Measurements from ENCODE around the gene ARHGEF28. TPM values are rescaled to one million over a fixed set of nuclear protein-coding genes. Genes with fewer than 3 reads are reported as not detected.
A peak's percentile ranks its signal among the peaks of the same experiment; 100 is the strongest.

Gene ARHGEF28
- total RNA-seq, 1 donor from 2014 or later = 37.4 TPM

DNA sequence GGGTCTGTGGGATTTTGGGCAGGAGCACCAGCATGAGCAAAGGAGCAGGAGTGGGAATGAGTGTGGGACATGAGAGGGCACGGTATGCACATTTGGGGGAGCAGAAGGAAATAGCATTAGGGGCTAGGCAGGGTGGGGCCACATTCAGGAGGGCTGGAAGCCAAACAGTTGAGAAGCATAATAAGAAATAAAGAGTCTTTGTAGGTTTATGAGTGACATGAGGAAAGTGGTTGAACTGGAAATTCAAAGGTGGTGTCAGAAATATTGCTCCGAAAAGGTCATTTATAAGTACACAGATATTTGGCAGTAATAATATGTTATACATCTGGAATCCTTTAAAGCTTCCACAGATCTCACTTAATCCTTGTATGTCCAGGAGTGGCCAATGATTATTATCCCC lies 26.4 kb downstream of the ARHGEF28 start:
- H3K4me3 ChIP-seq (ENCODE audit: low read depth, low read length) = no peak overlapping the region

DNA sequence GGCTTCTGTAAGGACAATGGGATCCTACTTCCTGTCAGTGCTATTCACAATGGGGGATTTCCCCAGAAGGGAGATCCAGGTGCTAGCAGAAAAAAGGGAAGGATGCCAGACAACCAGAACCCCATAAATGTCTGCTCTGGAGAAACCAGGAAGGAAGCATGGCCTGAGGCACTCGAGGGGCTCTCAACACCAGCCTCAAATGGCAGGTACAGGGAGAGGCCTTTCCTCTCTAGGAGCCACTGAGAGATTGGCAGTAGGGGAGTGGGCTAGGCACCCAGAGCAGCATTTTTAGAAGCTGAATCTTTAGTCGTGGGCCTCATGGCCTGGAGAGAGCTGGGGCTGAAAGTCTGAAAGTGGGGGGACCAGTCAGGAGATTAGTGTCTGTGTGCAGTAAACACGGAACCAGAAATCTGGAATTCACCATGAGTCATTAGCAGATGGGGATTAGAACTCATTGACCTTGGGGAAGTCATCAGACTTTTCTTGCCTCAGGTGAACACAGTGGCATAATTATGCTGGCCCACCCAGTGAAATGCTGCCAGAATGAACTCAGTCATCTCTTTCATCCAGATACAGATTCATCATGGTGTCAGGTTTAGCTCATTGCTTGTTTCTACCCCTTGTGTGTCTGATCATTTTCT lies 28.3 kb downstream of the ARHGEF28 start:
- Histone ChIP-seq H3K4me3 (ENCODE audit: low read depth, low read length) (no peak overlapping the region), H3K36me3 (ENCODE audit: control insufficient read depth, insufficient read depth, low read length) (no peaks in the 10 kb centered on the region), H3K27me3 (ENCODE audit: control insufficient read depth, insufficient read depth, low read length) (no peaks in the 10 kb centered on the region)
- FAIRE-seq = peak; percentile 82
- TF ChIP-seq, protein P1, sequence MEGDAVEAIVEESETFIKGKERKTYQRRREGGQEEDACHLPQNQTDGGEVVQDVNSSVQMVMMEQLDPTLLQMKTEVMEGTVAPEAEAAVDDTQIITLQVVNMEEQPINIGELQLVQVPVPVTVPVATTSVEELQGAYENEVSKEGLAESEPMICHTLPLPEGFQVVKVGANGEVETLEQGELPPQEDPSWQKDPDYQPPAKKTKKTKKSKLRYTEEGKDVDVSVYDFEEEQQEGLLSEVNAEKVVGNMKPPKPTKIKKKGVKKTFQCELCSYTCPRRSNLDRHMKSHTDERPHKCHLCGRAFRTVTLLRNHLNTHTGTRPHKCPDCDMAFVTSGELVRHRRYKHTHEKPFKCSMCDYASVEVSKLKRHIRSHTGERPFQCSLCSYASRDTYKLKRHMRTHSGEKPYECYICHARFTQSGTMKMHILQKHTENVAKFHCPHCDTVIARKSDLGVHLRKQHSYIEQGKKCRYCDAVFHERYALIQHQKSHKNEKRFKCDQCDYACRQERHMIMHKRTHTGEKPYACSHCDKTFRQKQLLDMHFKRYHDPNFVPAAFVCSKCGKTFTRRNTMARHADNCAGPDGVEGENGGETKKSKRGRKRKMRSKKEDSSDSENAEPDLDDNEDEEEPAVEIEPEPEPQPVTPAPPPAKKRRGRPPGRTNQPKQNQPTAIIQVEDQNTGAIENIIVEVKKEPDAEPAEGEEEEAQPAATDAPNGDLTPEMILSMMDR (IDR thresholded peaks at IDR 0.05; ENCODE audit: insufficient read depth, low read length, severe bottlenecking) = no peak
- DNase-seq (ENCODE audit: low read depth) = peak; percentile 99

More for the DNA sequence above, 26.4 kb downstream of the ARHGEF28 start:
- no peaks in the 10 kb centered on the region for H3K27me3 ChIP-seq (ENCODE audit: control insufficient read depth, insufficient read depth, low read length)
- no peaks in the 10 kb centered on the region for H3K36me3 ChIP-seq (ENCODE audit: control insufficient read depth, insufficient read depth, low read length)
- FAIRE-seq (no peak), DNase-seq (ENCODE audit: low read depth) (peak; percentile 53)
- TF ChIP-seq, protein P1 (IDR thresholded peaks at IDR 0.05; ENCODE audit: insufficient read depth, low read length, severe bottlenecking) = no peak

DNA sequence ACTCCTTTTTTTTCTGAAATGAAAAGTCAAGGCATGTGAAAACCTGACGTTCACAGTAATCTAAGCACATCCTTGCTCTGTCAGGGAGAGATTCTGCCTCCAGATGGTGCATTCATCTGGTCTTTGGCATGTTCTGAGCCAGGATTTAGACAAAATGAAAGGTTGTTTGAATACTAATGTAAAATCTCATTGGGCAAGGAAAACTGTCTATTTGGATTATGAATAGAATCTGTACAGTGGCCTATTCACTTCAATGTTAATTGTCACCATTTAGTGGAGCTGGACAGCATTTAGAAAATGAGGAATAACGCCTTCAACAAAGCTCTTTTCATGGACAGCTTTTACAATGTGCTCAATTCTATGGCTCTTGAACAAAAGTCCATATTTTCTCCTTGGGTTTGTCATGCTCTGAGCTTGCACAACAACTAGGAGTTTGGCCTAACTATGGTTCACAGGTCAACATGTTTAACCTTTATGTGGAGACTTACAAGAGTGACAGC lies 28.9 kb downstream of the ARHGEF28 start:
- Histone ChIP-seq H3K27me3 (ENCODE audit: control insufficient read depth, insufficient read depth, low read length) (no peaks in the 10 kb centered on the region), H3K36me3 (ENCODE audit: control insufficient read depth, insufficient read depth, low read length) (no peaks in the 10 kb centered on the region), H3K4me3 (ENCODE audit: low read depth, low read length) (no peak overlapping the region)
- TF ChIP-seq, protein P1 (IDR thresholded peaks at IDR 0.05; ENCODE audit: insufficient read depth, low read length, severe bottlenecking) = no peak
- DNase-seq (ENCODE audit: low read depth) = no peak
- no peak for FAIRE-seq

DNA sequence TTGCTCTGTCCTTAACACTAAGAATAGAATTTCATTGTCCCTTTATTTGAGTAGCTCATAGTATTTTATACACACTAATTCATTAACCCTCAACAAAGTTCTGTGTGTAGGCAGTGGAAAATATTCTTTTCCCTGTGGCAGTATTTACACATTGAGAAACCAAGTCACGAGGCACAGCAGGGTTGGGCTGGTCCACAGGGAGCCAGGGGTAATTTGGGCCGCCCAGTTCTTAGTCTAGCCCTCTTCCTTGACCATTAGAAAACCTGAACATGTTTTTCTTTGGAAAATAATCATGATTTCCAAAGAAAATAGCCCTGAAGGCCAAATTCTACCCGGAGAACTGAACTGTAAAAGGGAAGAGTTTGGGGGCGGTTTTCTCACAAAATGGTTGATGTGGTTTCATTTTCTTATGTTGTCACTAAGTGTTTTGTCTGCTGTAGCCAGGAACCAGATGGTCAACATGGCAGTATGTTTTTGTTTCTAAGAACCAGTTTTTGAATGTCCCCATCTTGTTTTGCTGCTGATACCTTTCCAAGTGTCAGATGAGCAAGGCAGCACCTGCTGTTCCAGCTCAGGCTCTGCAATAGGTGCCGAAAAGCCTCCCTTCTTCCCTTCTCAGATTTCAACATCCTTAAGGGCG lies 29.6 kb downstream of the ARHGEF28 start:
- no peak for FAIRE-seq
- no peak for DNase-seq (ENCODE audit: low read depth)
- TF ChIP-seq, protein P1 (IDR thresholded peaks at IDR 0.05; ENCODE audit: insufficient read depth, low read length, severe bottlenecking) = no peak
- H3K4me3 ChIP-seq (ENCODE audit: low read depth, low read length) = no peak overlapping the region
- H3K36me3 ChIP-seq (ENCODE audit: control insufficient read depth, insufficient read depth, low read length) = no peaks in the 10 kb centered on the region
- H3K27me3 ChIP-seq (ENCODE audit: control insufficient read depth, insufficient read depth, low read length) = no peaks in the 10 kb centered on the region

DNA sequence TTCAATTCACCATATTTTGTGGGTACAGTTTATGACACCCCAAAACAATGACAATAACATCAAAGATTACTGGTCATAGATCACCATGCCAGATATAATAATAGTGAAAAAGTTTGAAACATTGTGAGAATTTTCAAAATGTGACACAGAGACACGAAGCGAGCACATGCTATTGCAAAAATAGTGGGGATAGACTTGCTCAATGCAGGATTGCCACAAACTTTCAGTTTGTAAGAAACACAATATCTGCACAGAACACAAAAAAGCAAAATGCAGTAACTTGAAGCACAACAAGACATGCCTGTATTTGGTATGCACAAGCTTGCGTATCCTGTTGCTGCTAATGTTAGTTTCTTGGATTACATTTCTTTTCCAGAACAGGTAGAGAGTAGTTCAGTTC lies 35.8 kb downstream of the ARHGEF28 start:
- Histone ChIP-seq H3K36me3 (ENCODE audit: control insufficient read depth, insufficient read depth, low read length) (no peaks in the 10 kb centered on the region), H3K27me3 (ENCODE audit: control insufficient read depth, insufficient read depth, low read length) (no peaks in the 10 kb centered on the region), H3K4me3 (ENCODE audit: low read depth, low read length) (no peak overlapping the region)
- no peak for FAIRE-seq
- no peak for DNase-seq (ENCODE audit: low read depth)
- TF ChIP-seq, protein P1 (IDR thresholded peaks at IDR 0.05; ENCODE audit: insufficient read depth, low read length, severe bottlenecking) = no peak

Data from bronchial epithelial cell (primary cell).